ENCODE measurements around the gene MED9. TPM values are rescaled to one million over a fixed set of nuclear protein-coding genes. Genes with fewer than 3 reads are reported as not detected.

Gene MED9
- total and polyA plus RNA-seq, 2 of the 8 experiments (the other 6 are each of a cell fraction or from before 2014, with no cell fraction given): 15.8 to 19.7 TPM

DNA sequence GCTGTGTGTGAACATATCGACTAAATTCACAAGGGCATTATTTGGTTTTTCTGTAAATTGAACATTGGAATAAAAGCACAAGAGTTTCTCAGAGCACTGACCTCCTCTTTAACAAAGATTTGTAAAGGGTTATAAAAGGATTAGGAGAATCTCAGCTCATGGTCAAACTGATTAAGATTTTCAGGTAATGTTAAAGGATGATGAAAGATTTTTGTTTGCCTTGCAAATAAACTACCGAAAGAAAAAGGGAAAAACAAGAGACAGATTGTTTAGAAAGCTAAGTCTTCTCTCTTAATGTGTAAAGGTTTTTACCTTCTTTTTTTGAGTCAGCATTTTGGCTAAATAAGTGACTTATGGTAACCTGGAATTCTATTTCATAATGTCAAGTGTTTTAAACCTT, 47.6 kb upstream of the MED9 start:
- no peak for FAIRE-seq
- Histone ChIP-seq H4K20me1 (replicated peaks in 1 of 2; ENCODE audit: control insufficient read depth in 1 of 2, insufficient read depth in 2 of 2, low read length in 2 of 2) (no peaks in the 10 kb centered on the region), H2BK12ac (ENCODE audit: low read depth, low read length) (no peak overlapping the region), H3K9me3 (ENCODE audit: insufficient read depth in 2 of 2, low read depth in 1 of 2, low read length in 1 of 2) (peaks cover 10 to 12% of the 10 kb centered on the region in 2 experiments; a peak in 3 of 4 replicates), H2BK120ac (replicated peaks; ENCODE audit: low read depth, low read length) (no peak overlapping the region), H3K18ac (ENCODE audit: extremely low read depth, low read length) (no peak overlapping the region), H3K9ac (replicated peaks in 1 of 4; ENCODE audit: extremely low read depth in 1 of 4, low read depth in 3 of 4, low read length in 3 of 4) (no peak overlapping the region), H3K4me3 (ENCODE audit: extremely low read depth in 1 of 4, insufficient read depth in 2 of 4, low read depth in 3 of 4, low read length in 4 of 4) (no peak overlapping the region), H4K8ac (ENCODE audit: extremely low read depth, insufficient read depth, low read length) (no peak overlapping the region), H3K4ac (replicated peaks; ENCODE audit: insufficient read length, low read depth, low read length) (no peak overlapping the region), H3K27me3 (replicated peaks in 1 of 4; ENCODE audit: control insufficient read depth in 3 of 4, extremely low read depth in 1 of 4, insufficient read depth in 3 of 4, low read length in 3 of 4) (peaks cover 0 to 3% (median 0%) of the 10 kb centered on the region in 4 experiments; a peak in 2 of 7 replicates), H3K56ac (replicated peaks; ENCODE audit: insufficient read length, low read depth, low read length) (no peak overlapping the region), H3K23me2 (ENCODE audit: low read depth, low read length) (no peaks in the 10 kb centered on the region), H2AFZ (ENCODE audit: low read length) (no peak overlapping the region), H2BK5ac (ENCODE audit: low read depth, low read length) (no peak overlapping the region), H4K5ac (ENCODE audit: insufficient read length, low read depth, low read length) (no peak overlapping the region), H4K91ac (replicated peaks; ENCODE audit: insufficient read length, low read length) (no peak overlapping the region), H2BK20ac (ENCODE audit: low read length) (no peak overlapping the region), H3K27ac (ENCODE audit: low read depth, low read length) (no peak overlapping the region), H3K79me1 (ENCODE audit: low read depth, low read length) (no peaks in the 10 kb centered on the region), H3K79me2 (ENCODE audit: control insufficient read depth in 1 of 2, insufficient read depth in 2 of 2, low read length in 2 of 2) (no peaks in the 10 kb centered on the region), H2AK5ac (ENCODE audit: low read depth, low read length) (no peak overlapping the region), H3K4me1 (replicated peaks in 1 of 4; ENCODE audit: control insufficient read depth in 3 of 4, insufficient read depth in 4 of 4, low read length in 3 of 4) (no peaks in the 10 kb centered on the region), H2BK15ac (ENCODE audit: low read length) (no peak overlapping the region), H3K4me2 (ENCODE audit: insufficient read depth in 1 of 2, low read depth in 2 of 2, low read length in 2 of 2) (no peak overlapping the region), H3K14ac (ENCODE audit: insufficient read length) (no peak overlapping the region), H3K36me3 (ENCODE audit: control insufficient read depth in 2 of 4, insufficient read depth in 4 of 4, low read length in 3 of 4) (peaks cover 0 to 2% (median 0%) of the 10 kb centered on the region in 4 experiments; a peak in 1 of 8 replicates), H3K23ac (ENCODE audit: insufficient read length) (no peak overlapping the region)
- 97% methylated on average over 2 of the region's 2 CpGs; no CpG with 5 or more reads in 1 of the 2 experiments for WGBS, 2 experiments (ENCODE audit: extremely low coverage in 1 of 2, insufficient coverage in 1 of 2, insufficient read length in 1 of 2, insufficient replicate concordance in 2 of 2, low coverage in 1 of 2, low lambda C conversion rate in 2 of 2, missing lambda C conversion rate in 1 of 2)
- DNase-seq (ENCODE audit: low read depth in 1 of 2, low spot score in 2 of 2): no peak
- CTCF ChIA-PET (ENCODE audit: partially characterized antibody): interaction anchor here (1.9 kb wide), 1 partner anchor 11 kb away, joined by 5 read pairs; no protein-coding TSS in a partner anchor
- TF ChIP-seq BCL11A (IDR thresholded peaks at IDR 0.05; ENCODE audit: low read depth in 2 of 2, low read length in 2 of 2): no peak
- no peak for TF ChIP-seq ZNF274 (IDR thresholded peaks at IDR 0.05; ENCODE audit: borderline replicate concordance, extremely low read depth, low read length)
- TF ChIP-seq CREB1 (IDR thresholded peaks at IDR 0.05): no peak
- TF ChIP-seq SP4 (IDR thresholded peaks at IDR 0.05; ENCODE audit: low read length): no peak
- TF ChIP-seq NANOG (IDR thresholded peaks at IDR 0.05; ENCODE audit: insufficient read depth, low read depth, low read length, poor library complexity, severe bottlenecking): no peak
- no peak for TF ChIP-seq CTBP2 (IDR thresholded peaks at IDR 0.05; ENCODE audit: borderline replicate concordance, insufficient read depth, insufficient read length, low read length)
- TF ChIP-seq POLR2A (IDR thresholded peaks at IDR 0.05; ENCODE audit: control extremely low read depth in 1 of 2, low read depth in 2 of 2, low read length in 2 of 2): no peak
- TF ChIP-seq TAF7 (optimal IDR thresholded peaks at IDR 0.05; ENCODE audit: borderline replicate concordance, low read depth, low read length): no peak
- TF ChIP-seq HDAC6 (IDR thresholded peaks at IDR 0.05; ENCODE audit: low read depth, low read length): no peak
- no peak for TF ChIP-seq HDAC2 (IDR thresholded peaks at IDR 0.05; ENCODE audit: borderline replicate concordance in 1 of 2, low read depth in 2 of 2, low read length in 2 of 2)
- POLR2A ChIA-PET (ENCODE audit: partially characterized antibody): interaction anchor here (0.9 kb wide), 1 partner anchor 20 kb away, joined by 3 read pairs; no protein-coding TSS in a partner anchor
